Fibroblast of lung (primary cell): Measurements from ENCODE around the gene CEP164.

ENCODE experiments used
- CTCF ChIP-seq, 2 donors: IDR thresholded peaks in 1 of 2; conservative IDR thresholded peaks in 1 of 2; 1 replicate in 1 of 2; 2 replicates in 1 of 2; pipeline ENCODE4 v1.5.1; 2011 to 2012; ENCODE audit warnings: low read length in 2 of 2, control low read depth in 1 of 2, inconsistent platforms in 1 of 2, low read depth in 1 of 2, mild to moderate bottlenecking in 1 of 2
- EZH2 ChIP-seq: IDR thresholded peaks from 2 replicates; pipeline ENCODE4 v1.5.1; 2012; ENCODE audit warnings: low read length, control low read depth, mild to moderate bottlenecking; ENCODE audit errors: missing control alignments

GRCh38 chr11:117417342-117417741 is 89.7 kb downstream of the CEP164 start:
- TF ChIP-seq CTCF (conservative IDR thresholded peaks at IDR 0.05 in 1 of 2, IDR thresholded peaks at IDR 0.05 in 1 of 2; ENCODE audit: low read depth in 1 of 2, low read length in 2 of 2), result no peak
- TF ChIP-seq EZH2, result no peak
